ENCODE data around the gene ATE1. TPM values are rescaled to one million over a fixed set of nuclear protein-coding genes. Genes with fewer than 3 reads are reported as not detected.

Gene ATE1
- total RNA-seq, 4 donors from 2014 or later, result 13.5 to 90.2 (median 27.7) TPM

DNA sequence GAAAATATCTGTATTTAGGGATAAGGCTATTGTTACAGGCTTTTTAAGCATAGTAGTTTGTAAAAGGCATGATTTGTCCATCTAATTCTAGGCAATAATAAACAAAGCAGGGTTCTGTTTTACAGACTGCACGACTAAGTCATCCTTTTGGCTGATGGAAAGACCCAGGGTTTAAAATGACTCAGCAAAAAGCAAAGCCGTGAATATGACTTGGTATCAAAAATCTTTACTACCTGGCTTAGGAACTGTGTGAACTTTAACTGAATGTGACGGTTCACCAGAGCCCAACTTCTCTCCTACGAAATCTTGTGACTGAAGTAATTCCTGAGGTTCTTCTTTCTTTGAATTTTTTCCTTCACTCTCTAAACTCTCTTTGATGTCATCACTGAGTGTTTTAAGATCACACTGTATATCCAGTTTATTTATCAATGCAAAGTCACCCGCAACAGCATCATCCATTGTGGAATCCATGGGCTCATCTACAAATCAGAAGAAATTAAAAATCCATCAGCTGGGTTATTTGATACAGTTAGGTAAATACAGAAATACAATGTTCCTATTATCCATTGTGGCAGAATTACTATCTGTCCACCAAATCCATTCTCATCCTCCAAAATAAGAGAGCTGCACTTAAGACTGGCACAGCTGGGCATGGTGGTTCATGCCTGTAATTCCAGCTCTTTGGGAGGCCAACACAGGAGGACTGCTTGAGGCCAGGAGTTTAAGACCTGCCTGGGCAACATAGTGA, 17.0 kb downstream of the ATE1 start:
- Histone ChIP-seq H3K9me3 (no peaks in the 10 kb centered on the region), H3K4me3 (no peak overlapping the region), H3K27ac (peak overlapping the region in 1 of 2 donors; percentile 13), H3K27me3 (no peaks in the 10 kb centered on the region), H3K36me3 (no peaks in the 10 kb centered on the region), H3K4me1 (no peaks in the 10 kb centered on the region)
- TF ChIP-seq, protein P1, sequence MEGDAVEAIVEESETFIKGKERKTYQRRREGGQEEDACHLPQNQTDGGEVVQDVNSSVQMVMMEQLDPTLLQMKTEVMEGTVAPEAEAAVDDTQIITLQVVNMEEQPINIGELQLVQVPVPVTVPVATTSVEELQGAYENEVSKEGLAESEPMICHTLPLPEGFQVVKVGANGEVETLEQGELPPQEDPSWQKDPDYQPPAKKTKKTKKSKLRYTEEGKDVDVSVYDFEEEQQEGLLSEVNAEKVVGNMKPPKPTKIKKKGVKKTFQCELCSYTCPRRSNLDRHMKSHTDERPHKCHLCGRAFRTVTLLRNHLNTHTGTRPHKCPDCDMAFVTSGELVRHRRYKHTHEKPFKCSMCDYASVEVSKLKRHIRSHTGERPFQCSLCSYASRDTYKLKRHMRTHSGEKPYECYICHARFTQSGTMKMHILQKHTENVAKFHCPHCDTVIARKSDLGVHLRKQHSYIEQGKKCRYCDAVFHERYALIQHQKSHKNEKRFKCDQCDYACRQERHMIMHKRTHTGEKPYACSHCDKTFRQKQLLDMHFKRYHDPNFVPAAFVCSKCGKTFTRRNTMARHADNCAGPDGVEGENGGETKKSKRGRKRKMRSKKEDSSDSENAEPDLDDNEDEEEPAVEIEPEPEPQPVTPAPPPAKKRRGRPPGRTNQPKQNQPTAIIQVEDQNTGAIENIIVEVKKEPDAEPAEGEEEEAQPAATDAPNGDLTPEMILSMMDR (IDR thresholded peaks at IDR 0.05), result no peak
- no peak for TF ChIP-seq POLR2A (IDR thresholded peaks at IDR 0.05)
- no peak for DNase-seq
- intact Hi-C loops (cut with DNase I; ENCODE audit: low total_unique reads), result no loop called here

DNA sequence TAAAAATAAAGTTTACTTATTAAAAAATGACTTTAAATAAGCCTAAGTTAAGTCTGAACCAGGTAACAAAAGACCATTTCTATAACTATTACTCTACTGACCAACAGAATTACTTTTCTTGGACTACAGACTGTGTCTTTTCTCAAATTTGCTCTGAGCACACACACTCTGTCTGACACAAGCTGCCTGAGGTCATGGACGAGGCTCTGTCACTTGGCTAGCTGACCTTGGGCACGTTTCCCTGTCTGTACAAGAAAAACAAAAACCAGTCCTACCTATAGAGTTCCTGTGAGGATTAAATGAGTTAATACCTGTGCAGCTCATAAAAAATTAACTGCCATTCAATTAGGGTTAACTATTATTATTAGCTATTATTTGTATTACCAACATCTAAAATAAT, 22.9 kb downstream of the ATE1 start:
- no peaks in the 10 kb centered on the region for H3K9me3 ChIP-seq
- no peaks in the 10 kb centered on the region for H3K36me3 ChIP-seq
- no peak overlapping the region for H3K27ac ChIP-seq
- peaks cover 0 to 9% of the 10 kb centered on the region in 2 donors for H3K4me1 ChIP-seq
- H3K4me3 ChIP-seq, result no peak overlapping the region
- TF ChIP-seq, protein P1 (IDR thresholded peaks at IDR 0.05), result no peak
- no peak for TF ChIP-seq POLR2A (IDR thresholded peaks at IDR 0.05)
- intact Hi-C loops (cut with DNase I; ENCODE audit: low total_unique reads), result no loop called here
- H3K27me3 ChIP-seq, result no peaks in the 10 kb centered on the region
- DNase-seq, result no peak

DNA sequence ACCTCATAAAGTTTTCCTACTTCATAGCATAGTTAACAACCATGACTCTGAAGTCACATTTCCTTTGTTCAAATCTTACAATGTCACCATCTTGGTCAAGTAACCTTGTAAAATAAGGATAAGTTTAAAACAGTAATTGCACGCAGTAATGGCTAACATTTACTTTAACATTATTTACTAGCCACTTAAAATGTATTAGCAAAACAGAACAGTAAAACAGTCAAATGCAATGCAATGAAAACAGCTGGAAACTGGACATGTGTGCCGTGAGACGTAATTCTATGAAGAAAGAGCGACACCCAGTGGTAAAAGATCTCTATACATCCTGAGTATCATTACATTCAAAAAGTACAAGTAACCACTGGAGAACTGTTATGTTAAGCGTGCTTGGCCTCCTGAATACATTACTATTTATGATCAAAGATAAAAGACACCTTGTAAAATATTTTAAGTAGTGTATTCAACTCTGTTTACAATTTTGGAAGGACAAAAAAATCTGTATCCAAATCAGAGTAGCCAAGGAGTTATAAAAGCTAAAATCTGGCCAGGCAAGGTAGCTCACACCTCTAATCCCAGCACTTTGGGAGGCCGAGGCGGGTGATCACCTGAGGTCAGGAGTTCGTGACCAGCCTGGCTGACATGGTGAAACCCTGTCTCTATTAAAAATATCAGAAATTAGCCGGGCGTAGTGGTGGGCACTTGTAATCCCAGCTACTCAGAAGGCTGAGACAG, 27.2 kb downstream of the ATE1 start:
- peak in 1 of 2 donors; percentile 36 for DNase-seq
- no peaks in the 10 kb centered on the region for H3K27me3 ChIP-seq
- intact Hi-C loops (cut with DNase I; ENCODE audit: low total_unique reads), result no loop called here
- TF ChIP-seq, protein P1 (IDR thresholded peaks at IDR 0.05), result peak; percentile 59 to 78 (median 67)
- TF ChIP-seq POLR2A (IDR thresholded peaks at IDR 0.05), result no peak
- no peaks in the 10 kb centered on the region for H3K9me3 ChIP-seq
- no peaks in the 10 kb centered on the region for H3K36me3 ChIP-seq
- H3K27ac ChIP-seq, result peak overlapping the region; percentile 46 to 66
- H3K4me3 ChIP-seq, result no peak overlapping the region
- H3K4me1 ChIP-seq, result peaks cover 0 to 9% of the 10 kb centered on the region in 2 donors

DNA sequence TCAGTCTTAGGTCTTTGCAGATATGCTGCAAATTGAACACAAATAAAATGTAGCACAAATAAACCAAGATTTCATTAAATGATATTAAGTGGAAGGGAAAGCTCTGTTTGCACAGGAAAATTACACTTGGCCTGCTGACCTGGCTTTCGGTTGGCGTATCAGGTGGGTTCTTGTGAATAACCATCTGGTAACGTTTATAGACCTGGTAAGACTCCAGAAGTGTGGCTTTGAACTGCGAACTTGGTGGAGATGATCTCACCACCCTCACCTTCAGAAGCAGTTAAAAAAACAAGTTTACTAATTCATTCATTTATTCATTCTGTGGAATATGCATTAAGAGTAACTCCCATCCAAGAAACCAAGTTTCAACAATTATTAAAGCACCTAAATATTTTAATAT, 28.1 kb downstream of the ATE1 start:
- no peak for TF ChIP-seq POLR2A (IDR thresholded peaks at IDR 0.05)
- TF ChIP-seq, protein P1 (IDR thresholded peaks at IDR 0.05), result no peak
- intact Hi-C loops (cut with DNase I; ENCODE audit: low total_unique reads), result no loop called here
- Histone ChIP-seq H3K27ac (peak overlapping the region; percentile 30 to 42), H3K27me3 (no peaks in the 10 kb centered on the region), H3K36me3 (no peaks in the 10 kb centered on the region), H3K9me3 (no peaks in the 10 kb centered on the region), H3K4me1 (peaks cover 0 to 9% of the 10 kb centered on the region in 2 donors), H3K4me3 (no peak overlapping the region)
- DNase-seq, result no peak

DNA sequence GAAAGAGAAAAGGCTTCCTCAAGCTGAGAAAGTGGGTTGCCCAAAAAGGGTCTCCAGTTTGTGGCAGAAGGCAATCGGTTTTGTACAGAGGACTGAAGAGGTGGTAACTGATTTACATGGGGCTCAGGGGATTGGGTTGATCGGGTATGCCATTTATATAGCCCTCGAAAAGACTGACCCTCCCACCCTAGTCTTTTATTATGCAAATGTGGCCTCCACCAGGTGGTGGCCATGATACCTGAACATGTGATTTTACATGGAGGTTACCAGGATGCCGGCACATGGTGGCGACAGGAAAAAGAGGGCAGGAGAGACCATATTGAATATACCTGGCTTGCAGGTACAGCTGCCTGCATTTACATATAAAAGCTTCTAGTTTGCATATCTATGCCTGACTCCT, 36.7 kb downstream of the ATE1 start:
- no peaks in the 10 kb centered on the region for H3K27me3 ChIP-seq
- H3K9me3 ChIP-seq, result no peaks in the 10 kb centered on the region
- no peak for DNase-seq
- intact Hi-C loops (cut with DNase I; ENCODE audit: low total_unique reads), result no loop called here
- H3K4me3 ChIP-seq, result no peak overlapping the region
- TF ChIP-seq, protein P1 (IDR thresholded peaks at IDR 0.05), result no peak
- no peak for TF ChIP-seq POLR2A (IDR thresholded peaks at IDR 0.05)
- H3K4me1 ChIP-seq, result no peaks in the 10 kb centered on the region
- H3K36me3 ChIP-seq, result no peaks in the 10 kb centered on the region
- no peak overlapping the region for H3K27ac ChIP-seq

Measured in uterus (tissue), 4 donors.